ENCODE results near the gene DNAH8.

Gene DNAH8

GRCh38 chr6:38974389-38975151 lies 259.5 kb downstream of the DNAH8 start:
- peak; percentile 47 for DNase-seq (ENCODE audit: low read depth)

GRCh38 chr6:38975621-38976049 lies 260.5 kb downstream of the DNAH8 start:
- peak; percentile 6 for DNase-seq (ENCODE audit: low read depth)

GRCh38 chr6:38976051-38976450 lies 260.9 kb downstream of the DNAH8 start:
- DNase-seq (ENCODE audit: low read depth): no peak

- no peak for DNase-seq (ENCODE audit: low read depth)
These were observed 261.8 kb downstream of the DNAH8 start for GRCh38 chr6:38976801-38977500.

GRCh38 chr6:38978139-38978704 lies 263.1 kb downstream of the DNAH8 start:
- no peak for DNase-seq (ENCODE audit: low read depth)

- no peak for DNase-seq (ENCODE audit: low read depth)
These were observed 267.4 kb downstream of the DNAH8 start for GRCh38 chr6:38982470-38982869.

GRCh38 chr6:38984723-38985122 lies 269.6 kb downstream of the DNAH8 start:
- no peak for DNase-seq (ENCODE audit: low read depth)

- DNase-seq (ENCODE audit: low read depth): no peak
These were observed 270.7 kb downstream of the DNAH8 start for GRCh38 chr6:38985839-38986238.

GRCh38 chr6:38987503-38987902 lies 272.4 kb downstream of the DNAH8 start:
- DNase-seq (ENCODE audit: low read depth): no peak

GRCh38 chr6:38988736-38989449 lies 273.8 kb downstream of the DNAH8 start:
- no peak for DNase-seq (ENCODE audit: low read depth)

- no peak for DNase-seq (ENCODE audit: low read depth)
These were observed 275.4 kb downstream of the DNAH8 start for GRCh38 chr6:38990475-38990874.

- DNase-seq (ENCODE audit: low read depth): no peak
These were observed 281.6 kb downstream of the DNAH8 start for GRCh38 chr6:38996676-38997075.

GRCh38 chr6:38997128-38997761 lies 282.1 kb downstream of the DNAH8 start:
- DNase-seq (ENCODE audit: low read depth): peak; percentile 13

- DNase-seq (ENCODE audit: low read depth): no peak
These were observed 288.0 kb downstream of the DNAH8 start for GRCh38 chr6:39003072-39003471.

- DNase-seq (ENCODE audit: low read depth): no peak
These were observed 288.4 kb downstream of the DNAH8 start for GRCh38 chr6:39003492-39003891.

- DNase-seq (ENCODE audit: low read depth): no peak
These were observed 289.7 kb downstream of the DNAH8 start for GRCh38 chr6:39004801-39005200.

- DNase-seq (ENCODE audit: low read depth): no peak
These were observed 290.7 kb downstream of the DNAH8 start for GRCh38 chr6:39005774-39006173.

GRCh38 chr6:39007575-39007974 lies 292.5 kb downstream of the DNAH8 start:
- DNase-seq (ENCODE audit: low read depth): no peak

- DNase-seq (ENCODE audit: low read depth): no peak
These were observed 293.6 kb downstream of the DNAH8 start for GRCh38 chr6:39008737-39009136.

GRCh38 chr6:39009476-39009875 lies 294.4 kb downstream of the DNAH8 start:
- no peak for DNase-seq (ENCODE audit: low read depth)

GRCh38 chr6:39016839-39017546 lies 301.9 kb downstream of the DNAH8 start:
- no peak for DNase-seq (ENCODE audit: low read depth)

- no peak for DNase-seq (ENCODE audit: low read depth)
These were observed 302.4 kb downstream of the DNAH8 start for GRCh38 chr6:39017547-39017880.
